Measurements from ENCODE around the gene PRR23B.
A peak's percentile ranks its signal among the peaks of the same experiment; 100 is the strongest.
"Not testable (repeated sequence)": the region's sequence is repeated elsewhere in the genome, so short reads cannot be mapped to it uniquely, and the experiment has no call there.

PRR23B gene

DNA sequence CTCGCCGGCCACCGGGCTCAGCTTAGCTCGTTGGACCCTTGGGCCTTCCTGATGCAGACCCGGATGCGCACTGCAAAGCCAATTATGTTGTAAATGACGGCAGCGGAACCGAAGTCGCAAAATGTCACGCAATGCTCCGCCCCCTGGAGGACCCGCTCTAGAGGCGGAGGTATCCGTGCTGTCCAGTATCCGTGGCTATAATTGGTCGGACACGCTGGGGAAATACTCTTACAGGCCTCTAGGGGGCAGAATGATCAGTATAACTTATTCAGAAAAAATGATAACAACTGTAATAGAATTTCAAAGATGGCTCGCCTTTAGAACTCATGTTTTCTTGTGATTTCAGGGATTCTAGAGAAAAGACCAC is at the start of gene PRR23B:
Gene PRR23B, minus strand, starts transcription at position 59 of the 367 bp plus-strand sequence. CDS start 265 bp downstream, outside the sequence.
- no peaks in the 10 kb centered on the region for H3K4me1 ChIP-seq (ENCODE audit: control insufficient read depth in 1 of 2, insufficient read depth in 2 of 2, low read length in 2 of 2)
- no peaks in the 10 kb centered on the region for H3K36me3 ChIP-seq (ENCODE audit: control insufficient read depth in 1 of 2, insufficient read depth in 2 of 2, low read length in 2 of 2)
- no peak within 1 kb of the TSS for H3K4me3 ChIP-seq (ENCODE audit: low read depth in 1 of 2, low read length in 2 of 2)
- H3K9ac ChIP-seq (ENCODE audit: low read depth in 1 of 2, low read length in 2 of 2), result no peak within 1 kb of the TSS
- no peak within 1 kb of the TSS for H3K27ac ChIP-seq (ENCODE audit: low read depth, low read length)
- peaks cover 0 to 4% of the 10 kb centered on the region in 2 donors for H3K27me3 ChIP-seq (ENCODE audit: control insufficient read depth in 1 of 2, insufficient read depth in 2 of 2, low read length in 2 of 2)
- peaks cover 0 to 3% of the 10 kb centered on the region in 2 donors for H3K9me3 ChIP-seq (ENCODE audit: control insufficient read depth in 1 of 2, low read length in 2 of 2)

- no peak overlapping the region for H3K4me3 ChIP-seq (ENCODE audit: low read depth in 1 of 2, low read length in 2 of 2)
- H3K4me1 ChIP-seq (ENCODE audit: control insufficient read depth in 1 of 2, insufficient read depth in 2 of 2, low read length in 2 of 2), result no peaks in the 10 kb centered on the region
- no peak overlapping the region for H3K27ac ChIP-seq (ENCODE audit: low read depth, low read length)
- no peaks in the 10 kb centered on the region for H3K27me3 ChIP-seq (ENCODE audit: control insufficient read depth in 1 of 2, insufficient read depth in 2 of 2, low read length in 2 of 2)
- H3K36me3 ChIP-seq (ENCODE audit: control insufficient read depth in 1 of 2, insufficient read depth in 2 of 2, low read length in 2 of 2), result no peaks in the 10 kb centered on the region
- H3K9ac ChIP-seq (ENCODE audit: low read depth in 1 of 2, low read length in 2 of 2), result no peak overlapping the region
- H3K9me3 ChIP-seq (ENCODE audit: control insufficient read depth in 1 of 2, low read length in 2 of 2), result no peaks in the 10 kb centered on the region
These were observed 42.2 kb upstream of the PRR23B start for GRCh38 chr3:139062918-139063317.

DNA sequence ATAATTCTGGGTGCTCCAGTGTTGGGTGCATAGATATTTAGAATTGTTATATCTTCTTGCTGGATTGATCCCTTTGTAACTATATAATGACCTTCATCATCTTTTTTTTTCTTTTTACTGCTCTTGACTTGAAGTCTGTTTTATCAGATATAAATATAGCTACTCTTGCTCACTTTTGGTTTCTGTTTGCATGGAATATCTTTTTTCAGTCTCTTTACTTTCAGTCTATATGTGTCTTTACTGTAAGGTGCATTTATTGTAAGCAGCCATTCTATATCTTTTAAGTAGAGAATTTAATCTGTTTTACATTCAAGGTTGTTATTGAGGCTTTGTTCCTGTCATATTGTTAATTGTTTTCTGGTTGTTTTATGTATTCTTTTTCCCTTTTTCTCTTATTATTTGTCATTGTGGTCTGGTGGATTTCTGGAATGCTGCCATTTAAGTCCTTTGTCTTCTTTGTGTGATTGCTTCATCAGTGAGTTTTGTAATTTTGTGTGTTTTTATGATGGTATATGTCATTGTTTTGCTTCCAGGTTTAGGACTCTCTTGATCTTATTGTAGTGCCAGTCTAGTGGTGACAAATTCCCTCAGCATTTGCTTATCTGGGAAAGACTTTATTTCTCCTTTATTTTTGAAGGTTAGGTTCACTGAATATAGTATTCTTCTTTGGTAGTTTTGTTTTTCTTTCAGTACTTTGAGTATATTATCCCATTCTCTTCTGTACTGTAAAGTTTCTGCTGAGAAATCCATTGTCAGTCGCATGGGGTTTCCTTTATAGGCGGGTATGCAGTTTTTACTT is 32.3 kb upstream of the PRR23B start:
- Histone ChIP-seq H3K9ac (ENCODE audit: low read depth in 1 of 2, low read length in 2 of 2) (no peak overlapping the region), H3K27me3 (ENCODE audit: control insufficient read depth in 1 of 2, insufficient read depth in 2 of 2, low read length in 2 of 2) (no peaks in the 10 kb centered on the region), H3K36me3 (ENCODE audit: control insufficient read depth in 1 of 2, insufficient read depth in 2 of 2, low read length in 2 of 2) (no peaks in the 10 kb centered on the region), H3K4me1 (ENCODE audit: control insufficient read depth in 1 of 2, insufficient read depth in 2 of 2, low read length in 2 of 2) (peaks cover 0 to 3% of the 10 kb centered on the region in 2 donors), H3K4me3 (ENCODE audit: low read depth in 1 of 2, low read length in 2 of 2) (no peak overlapping the region), H3K27ac (ENCODE audit: low read depth, low read length) (no peak overlapping the region), H3K9me3 (ENCODE audit: control insufficient read depth in 1 of 2, low read length in 2 of 2) (peaks cover 8% of the 10 kb centered on the region in 2 donors)

DNA sequence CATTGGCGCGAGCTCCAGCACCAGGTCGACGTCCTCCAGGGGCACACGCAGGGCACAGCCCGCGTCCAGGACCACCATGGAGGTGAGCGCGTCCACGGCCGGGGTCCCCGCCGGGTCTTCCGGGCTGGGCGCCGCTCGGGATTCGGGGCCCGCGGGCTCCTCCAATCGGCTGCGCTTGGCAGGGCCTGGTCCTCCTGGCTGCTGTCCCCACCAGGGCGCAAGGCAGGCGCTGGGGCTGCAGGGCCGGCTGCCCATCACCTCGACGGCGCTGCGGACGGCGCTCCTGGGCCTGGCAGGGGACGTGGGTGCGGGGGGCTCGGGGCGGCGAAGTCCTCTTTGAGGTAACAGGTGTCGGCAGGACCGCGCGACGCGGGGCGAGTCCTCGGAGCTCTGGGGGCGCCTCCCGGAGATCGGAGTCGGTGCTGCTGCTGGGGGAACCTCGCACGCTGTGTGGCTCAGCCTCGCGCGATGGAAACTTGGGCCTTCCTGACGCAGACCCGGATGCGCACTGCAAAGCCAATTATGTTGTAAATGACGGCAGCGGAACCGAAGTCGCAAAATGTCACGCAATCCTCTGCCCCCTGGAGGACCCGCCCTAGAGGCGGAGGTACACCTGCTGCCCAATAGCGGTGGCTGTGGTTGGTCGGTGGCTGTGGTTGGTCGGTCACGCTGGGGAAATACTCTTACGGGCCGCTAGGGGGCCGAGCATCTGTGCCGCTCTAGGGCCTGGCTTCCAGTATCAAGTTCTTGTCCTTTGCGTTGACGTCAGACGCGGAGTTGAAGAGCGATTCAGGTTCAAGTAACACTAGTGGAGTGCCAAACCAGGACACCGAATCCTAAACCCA is 23.9 kb upstream of the PRR23B start, which contains the start of gene PRR23C:
Gene PRR23C, minus strand, starts transcription at position 527 of the 845 bp plus-strand sequence. Its CDS starts 272 bp downstream, at position 255.
- H3K27ac ChIP-seq (ENCODE audit: low read depth, low read length), result no peak within 1 kb of the TSS
- no peaks in the 10 kb centered on the region for H3K27me3 ChIP-seq (ENCODE audit: control insufficient read depth in 1 of 2, insufficient read depth in 2 of 2, low read length in 2 of 2)
- H3K9me3 ChIP-seq (ENCODE audit: control insufficient read depth in 1 of 2, low read length in 2 of 2), result peaks cover 0 to 5% of the 10 kb centered on the region in 2 donors
- H3K9ac ChIP-seq (ENCODE audit: low read depth in 1 of 2, low read length in 2 of 2), result no peak within 1 kb of the TSS
- H3K4me1 ChIP-seq (ENCODE audit: control insufficient read depth in 1 of 2, insufficient read depth in 2 of 2, low read length in 2 of 2), result no peaks in the 10 kb centered on the region
- no peak within 1 kb of the TSS for H3K4me3 ChIP-seq (ENCODE audit: low read depth in 1 of 2, low read length in 2 of 2)
- H3K36me3 ChIP-seq (ENCODE audit: control insufficient read depth in 1 of 2, insufficient read depth in 2 of 2, low read length in 2 of 2), result no peaks in the 10 kb centered on the region

DNA sequence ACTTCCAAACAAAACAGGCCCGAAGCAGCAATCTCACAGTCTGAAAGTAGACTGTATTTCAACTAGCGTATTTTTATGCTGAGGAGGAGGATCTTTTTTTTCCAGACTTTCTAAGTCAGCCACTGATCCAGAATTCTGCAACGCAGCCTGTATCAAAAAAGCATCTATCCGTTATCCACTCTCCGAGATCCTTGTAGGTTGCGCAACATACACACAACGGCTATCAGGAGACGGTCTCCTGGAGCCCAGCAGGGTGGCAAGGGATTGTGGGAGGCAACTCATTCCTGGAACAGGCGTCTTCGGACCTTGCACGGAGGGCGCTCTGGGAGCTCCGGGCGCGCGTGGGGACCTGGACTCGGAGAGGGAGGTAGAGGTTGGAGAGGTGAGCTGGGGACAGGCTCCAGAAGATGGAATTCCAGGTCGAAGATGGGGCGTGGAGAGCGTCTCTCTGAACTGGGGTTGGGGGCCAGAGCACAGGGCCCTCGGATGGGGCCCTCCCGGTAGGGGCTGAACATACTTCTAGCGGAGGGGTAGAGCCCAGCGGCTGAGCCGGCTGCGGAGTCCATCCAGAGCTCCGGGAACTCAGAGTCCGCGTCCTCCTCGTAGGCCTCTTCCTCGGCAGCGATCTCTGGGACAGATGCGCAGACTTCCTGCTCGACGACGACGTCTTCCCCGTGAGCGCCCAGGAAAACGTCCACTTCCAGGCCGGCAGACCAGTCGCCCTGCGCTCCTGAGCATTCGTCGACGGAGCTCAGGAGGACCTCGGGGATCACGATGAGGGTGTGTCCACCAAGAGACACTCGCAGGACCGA is 23.0 kb upstream of the PRR23B start:
- no peaks in the 10 kb centered on the region for H3K27me3 ChIP-seq (ENCODE audit: control insufficient read depth in 1 of 2, insufficient read depth in 2 of 2, low read length in 2 of 2)
- no peaks in the 10 kb centered on the region for H3K36me3 ChIP-seq (ENCODE audit: control insufficient read depth in 1 of 2, insufficient read depth in 2 of 2, low read length in 2 of 2)
- H3K4me3 ChIP-seq (ENCODE audit: low read depth in 1 of 2, low read length in 2 of 2), result no peak overlapping the region

GRCh38 chr3:139037478-139037877 is 16.8 kb upstream of the PRR23B start:
- no peaks in the 10 kb centered on the region for H3K9me3 ChIP-seq (ENCODE audit: control insufficient read depth in 1 of 2, low read length in 2 of 2)
- H3K9ac ChIP-seq (ENCODE audit: low read depth in 1 of 2, low read length in 2 of 2), result no peak overlapping the region
- H3K36me3 ChIP-seq (ENCODE audit: control insufficient read depth in 1 of 2, insufficient read depth in 2 of 2, low read length in 2 of 2), result no peaks in the 10 kb centered on the region
- no peaks in the 10 kb centered on the region for H3K27me3 ChIP-seq (ENCODE audit: control insufficient read depth in 1 of 2, insufficient read depth in 2 of 2, low read length in 2 of 2)
- no peaks in the 10 kb centered on the region for H3K4me1 ChIP-seq (ENCODE audit: control insufficient read depth in 1 of 2, insufficient read depth in 2 of 2, low read length in 2 of 2)
- H3K27ac ChIP-seq (ENCODE audit: low read depth, low read length), result no peak overlapping the region
- no peak overlapping the region for H3K4me3 ChIP-seq (ENCODE audit: low read depth in 1 of 2, low read length in 2 of 2)

More for the DNA sequence above, 23.0 kb upstream of the PRR23B start:
- Histone ChIP-seq H3K9me3 (ENCODE audit: control insufficient read depth in 1 of 2, low read length in 2 of 2) (peaks cover 0 to 5% of the 10 kb centered on the region in 2 donors), H3K4me1 (ENCODE audit: control insufficient read depth in 1 of 2, insufficient read depth in 2 of 2, low read length in 2 of 2) (no peaks in the 10 kb centered on the region), H3K27ac (ENCODE audit: low read depth, low read length) (no peak overlapping the region), H3K9ac (ENCODE audit: low read depth in 1 of 2, low read length in 2 of 2) (no peak overlapping the region)

DNA sequence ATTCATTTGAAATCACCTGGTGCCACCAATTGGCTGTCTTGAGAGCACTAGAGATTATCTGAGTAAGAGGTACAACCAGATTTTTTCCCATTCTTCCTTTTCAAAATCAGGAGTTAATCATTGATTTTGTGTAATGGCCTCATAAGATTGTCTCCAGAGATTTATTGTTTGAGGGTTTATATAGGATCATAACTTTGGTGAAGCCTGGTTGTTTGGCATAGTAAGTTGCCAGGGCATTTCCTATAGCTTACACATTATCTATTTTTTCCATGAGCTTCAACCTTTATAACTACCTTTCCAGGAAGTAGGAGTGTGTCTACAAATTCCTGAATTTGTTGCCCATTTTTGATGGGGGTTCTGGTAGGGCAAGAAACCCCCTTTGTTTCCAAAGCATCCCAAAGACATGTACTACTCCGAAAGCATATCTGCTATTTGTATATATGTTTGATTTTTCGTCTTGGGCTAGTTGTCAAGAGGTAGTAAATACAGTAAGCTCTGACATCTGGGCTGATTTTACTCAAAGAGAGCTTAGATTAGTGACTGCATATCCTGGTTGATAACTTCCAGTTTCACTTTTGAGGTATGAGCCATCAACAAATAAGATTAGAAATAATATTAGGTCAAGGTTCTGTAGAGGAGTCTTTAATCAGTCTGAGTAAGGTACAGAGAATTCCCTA is 11.7 kb upstream of the PRR23B start:
- Histone ChIP-seq H3K4me3 (ENCODE audit: low read depth in 1 of 2, low read length in 2 of 2) (peak overlapping the region in 1 of 2 donors; percentile 21), H3K4me1 (ENCODE audit: control insufficient read depth in 1 of 2, insufficient read depth in 2 of 2, low read length in 2 of 2) (no peaks in the 10 kb centered on the region), H3K36me3 (ENCODE audit: control insufficient read depth in 1 of 2, insufficient read depth in 2 of 2, low read length in 2 of 2) (no peaks in the 10 kb centered on the region), H3K9ac (ENCODE audit: low read depth in 1 of 2, low read length in 2 of 2) (no peak overlapping the region), H3K9me3 (ENCODE audit: control insufficient read depth in 1 of 2, low read length in 2 of 2) (no peaks in the 10 kb centered on the region), H3K27ac (ENCODE audit: low read depth, low read length) (peak overlapping the region; percentile 8), H3K27me3 (ENCODE audit: control insufficient read depth in 1 of 2, insufficient read depth in 2 of 2, low read length in 2 of 2) (no peaks in the 10 kb centered on the region)

- not testable (repeated sequence) for H3K27me3 ChIP-seq (ENCODE audit: control insufficient read depth in 1 of 2, insufficient read depth in 2 of 2, low read length in 2 of 2); H3K27ac ChIP-seq (ENCODE audit: low read depth, low read length); H3K4me1 ChIP-seq (ENCODE audit: control insufficient read depth in 1 of 2, insufficient read depth in 2 of 2, low read length in 2 of 2); H3K9ac ChIP-seq (ENCODE audit: low read depth in 1 of 2, low read length in 2 of 2); H3K4me3 ChIP-seq (ENCODE audit: low read depth in 1 of 2, low read length in 2 of 2); H3K9me3 ChIP-seq (ENCODE audit: control insufficient read depth in 1 of 2, low read length in 2 of 2); H3K36me3 ChIP-seq (ENCODE audit: control insufficient read depth in 1 of 2, insufficient read depth in 2 of 2, low read length in 2 of 2)
These were observed 9.8 kb upstream of the PRR23B start for GRCh38 chr3:139030576-139030975.

- Histone ChIP-seq H3K4me3 (ENCODE audit: low read depth in 1 of 2, low read length in 2 of 2) (no peak overlapping the region), H3K36me3 (ENCODE audit: control insufficient read depth in 1 of 2, insufficient read depth in 2 of 2, low read length in 2 of 2) (no peaks in the 10 kb centered on the region), H3K9me3 (ENCODE audit: control insufficient read depth in 1 of 2, low read length in 2 of 2) (peaks cover 0 to 3% of the 10 kb centered on the region in 2 donors), H3K9ac (ENCODE audit: low read depth in 1 of 2, low read length in 2 of 2) (no peak overlapping the region), H3K27ac (ENCODE audit: low read depth, low read length) (no peak overlapping the region), H3K4me1 (ENCODE audit: control insufficient read depth in 1 of 2, insufficient read depth in 2 of 2, low read length in 2 of 2) (no peaks in the 10 kb centered on the region), H3K27me3 (ENCODE audit: control insufficient read depth in 1 of 2, insufficient read depth in 2 of 2, low read length in 2 of 2) (peaks cover 0 to 4% of the 10 kb centered on the region in 2 donors)
These were observed 4.2 kb upstream of the PRR23B start for GRCh38 chr3:139024968-139025367.

All from duodenal mucosa (tissue), 2 donors.